ENCODE data around the gene DNAJC18.
"Not testable (repeated sequence)": the region's sequence is repeated elsewhere in the genome, so short reads cannot be mapped to it uniquely, and the experiment has no call there.

Gene DNAJC18

DNA sequence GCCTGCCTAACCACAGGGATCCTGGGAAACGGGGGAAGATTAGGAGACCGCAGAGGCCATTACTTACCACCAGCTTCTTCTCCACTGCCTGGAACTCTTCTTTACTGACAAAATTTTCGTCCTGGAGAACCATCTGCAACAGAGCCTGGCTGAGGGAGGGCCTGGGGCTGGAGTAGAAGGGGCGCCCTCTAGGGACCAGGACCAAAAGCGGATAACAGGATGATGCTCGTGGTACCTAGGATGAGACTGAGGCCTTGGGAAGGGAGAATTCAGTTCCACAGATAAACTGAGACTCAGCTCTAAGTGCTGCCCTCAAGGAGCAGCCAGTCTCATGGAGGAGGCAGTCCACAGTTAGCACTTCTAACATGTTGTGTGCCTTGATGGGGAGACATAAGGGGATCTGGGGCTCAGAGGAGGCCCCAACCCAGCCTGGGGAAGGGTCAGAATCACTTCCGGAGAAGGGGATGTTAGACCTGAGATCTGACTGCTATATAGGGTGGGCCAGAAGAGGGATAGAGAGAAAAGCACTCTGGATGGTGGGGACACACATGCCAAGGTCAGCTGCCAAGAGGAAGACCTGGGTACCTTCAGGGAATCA is 36.7 kb downstream of the DNAJC18 start:
- DNase-seq, result no peak

DNA sequence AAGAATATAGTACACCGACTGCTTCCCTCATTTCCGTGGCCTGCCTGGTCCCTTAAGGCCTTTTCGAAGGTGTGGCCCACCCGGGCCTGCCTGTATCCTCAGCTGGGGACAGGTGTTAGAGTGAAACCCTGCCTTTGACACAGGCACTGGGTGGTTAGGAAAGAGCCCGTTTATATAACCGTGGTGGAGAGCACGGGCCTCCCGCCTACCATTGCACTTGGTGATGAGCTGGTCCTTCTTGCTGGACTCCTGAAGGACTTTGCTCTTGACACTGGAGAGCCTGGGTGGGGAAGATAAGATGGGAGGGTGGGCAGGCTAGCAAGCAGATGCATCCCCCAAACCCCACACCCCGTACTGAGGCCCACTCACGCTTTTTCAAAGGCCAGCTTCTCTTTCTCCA is 37.8 kb downstream of the DNAJC18 start:
- no peak for DNase-seq

DNA sequence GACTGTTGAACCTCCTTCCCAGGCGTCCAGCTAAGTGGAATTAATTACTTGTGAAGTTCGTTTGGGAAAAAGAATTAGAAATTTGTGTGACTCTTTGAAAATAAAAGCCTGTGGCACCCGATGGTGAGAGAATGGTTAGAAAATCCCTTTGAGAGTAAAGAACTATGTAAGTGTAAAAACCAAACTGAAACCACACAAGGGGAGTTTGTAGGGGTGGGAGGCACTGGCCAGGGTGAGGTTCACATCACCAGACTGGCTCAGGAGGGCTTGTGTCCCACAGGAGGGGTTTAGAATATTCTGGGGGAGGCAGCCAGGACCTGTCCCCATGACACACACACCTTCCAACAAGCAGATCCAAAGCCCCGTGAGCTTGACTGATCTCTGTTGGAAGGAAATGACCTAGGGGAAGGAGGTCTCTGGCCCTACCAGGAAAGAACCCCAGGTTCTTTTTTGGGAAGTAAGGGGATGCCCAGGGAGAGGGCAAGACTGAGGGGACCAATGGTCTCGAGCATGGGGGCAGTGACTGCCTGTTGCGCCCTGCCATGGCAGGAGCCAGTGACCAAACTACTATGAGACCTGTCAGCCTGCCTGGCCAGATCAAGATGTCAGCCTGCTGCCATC is 39.7 kb downstream of the DNAJC18 start:
- no peak for DNase-seq

DNA sequence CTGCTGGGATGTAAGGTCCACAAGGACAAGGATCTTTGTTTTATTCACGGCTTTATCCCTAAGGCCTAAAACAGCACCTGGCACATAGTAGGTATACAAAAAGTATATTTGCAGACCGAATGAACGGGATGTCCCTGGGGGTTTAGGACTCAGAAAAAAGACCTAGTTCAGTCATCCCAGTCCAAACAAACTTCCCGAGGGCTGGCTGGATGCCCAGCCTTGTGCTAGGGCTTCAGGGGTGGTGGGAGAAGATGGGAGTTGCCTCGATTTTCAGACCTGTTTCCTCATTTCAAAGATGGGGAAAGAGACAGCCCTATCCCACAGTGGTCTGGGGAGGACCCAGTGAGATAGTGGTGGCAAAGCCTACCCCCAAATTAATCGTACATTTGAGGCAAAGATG is 41.4 kb downstream of the DNAJC18 start:
- no peak for DNase-seq

DNA sequence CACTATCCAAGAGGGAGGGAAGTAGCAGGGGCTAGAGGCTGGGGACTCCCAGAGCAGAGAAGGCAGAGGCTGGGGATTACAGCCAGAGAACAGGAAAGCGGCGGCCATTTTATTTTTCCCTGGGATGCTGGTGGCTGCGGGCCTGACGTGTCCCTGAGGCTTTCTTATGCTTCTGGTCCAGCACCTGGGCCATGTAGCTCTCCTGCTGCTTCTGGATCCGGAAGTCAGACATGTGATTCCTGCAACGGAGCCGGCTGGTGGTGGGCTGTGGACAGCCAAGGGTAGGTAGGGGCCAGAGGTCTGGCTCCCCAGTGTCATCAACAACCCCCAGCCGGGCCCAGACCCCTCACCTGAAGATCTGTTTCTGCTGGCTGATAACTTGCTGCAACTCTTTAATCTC is 42.6 kb downstream of the DNAJC18 start:
- DNase-seq, result no peak

DNA sequence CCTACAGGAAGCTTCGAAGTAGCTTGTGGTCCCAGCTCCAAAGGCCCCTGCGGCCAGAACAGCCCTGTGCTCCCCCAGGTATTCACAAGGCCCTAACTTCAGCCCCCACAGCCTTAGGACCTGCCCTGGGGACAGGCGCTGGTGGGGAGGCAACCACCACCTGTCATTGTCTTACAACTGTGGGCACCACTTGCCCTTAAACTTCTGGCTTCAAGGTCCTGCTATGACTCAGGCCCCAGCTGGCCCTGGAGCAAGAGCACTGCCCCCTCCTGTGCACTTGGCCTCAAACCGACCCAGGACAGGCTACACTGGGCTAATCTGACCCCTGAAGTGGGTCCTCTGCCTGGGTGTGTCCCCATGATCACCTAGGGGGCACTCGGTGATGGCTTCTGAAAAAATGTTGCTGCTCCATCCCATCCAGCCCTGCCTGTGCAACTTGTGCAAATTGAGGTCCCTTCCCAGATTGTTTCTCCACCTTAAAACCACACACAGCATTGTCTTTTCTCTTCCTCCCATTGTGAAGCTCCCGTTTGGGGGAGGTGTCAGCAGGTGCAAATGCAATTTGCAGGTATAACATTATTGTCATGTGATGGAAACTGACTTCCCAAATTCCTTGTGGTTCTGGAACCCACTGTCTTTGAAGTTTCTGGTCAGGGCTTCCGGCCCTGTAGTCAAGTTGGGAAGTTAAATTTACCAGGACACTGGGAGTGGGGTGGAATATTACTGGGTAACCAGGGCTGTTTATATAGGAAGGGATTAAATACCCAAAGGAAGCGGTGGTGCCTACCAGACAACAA is 43.3 kb downstream of the DNAJC18 start:
- DNase-seq, result no peak

DNA sequence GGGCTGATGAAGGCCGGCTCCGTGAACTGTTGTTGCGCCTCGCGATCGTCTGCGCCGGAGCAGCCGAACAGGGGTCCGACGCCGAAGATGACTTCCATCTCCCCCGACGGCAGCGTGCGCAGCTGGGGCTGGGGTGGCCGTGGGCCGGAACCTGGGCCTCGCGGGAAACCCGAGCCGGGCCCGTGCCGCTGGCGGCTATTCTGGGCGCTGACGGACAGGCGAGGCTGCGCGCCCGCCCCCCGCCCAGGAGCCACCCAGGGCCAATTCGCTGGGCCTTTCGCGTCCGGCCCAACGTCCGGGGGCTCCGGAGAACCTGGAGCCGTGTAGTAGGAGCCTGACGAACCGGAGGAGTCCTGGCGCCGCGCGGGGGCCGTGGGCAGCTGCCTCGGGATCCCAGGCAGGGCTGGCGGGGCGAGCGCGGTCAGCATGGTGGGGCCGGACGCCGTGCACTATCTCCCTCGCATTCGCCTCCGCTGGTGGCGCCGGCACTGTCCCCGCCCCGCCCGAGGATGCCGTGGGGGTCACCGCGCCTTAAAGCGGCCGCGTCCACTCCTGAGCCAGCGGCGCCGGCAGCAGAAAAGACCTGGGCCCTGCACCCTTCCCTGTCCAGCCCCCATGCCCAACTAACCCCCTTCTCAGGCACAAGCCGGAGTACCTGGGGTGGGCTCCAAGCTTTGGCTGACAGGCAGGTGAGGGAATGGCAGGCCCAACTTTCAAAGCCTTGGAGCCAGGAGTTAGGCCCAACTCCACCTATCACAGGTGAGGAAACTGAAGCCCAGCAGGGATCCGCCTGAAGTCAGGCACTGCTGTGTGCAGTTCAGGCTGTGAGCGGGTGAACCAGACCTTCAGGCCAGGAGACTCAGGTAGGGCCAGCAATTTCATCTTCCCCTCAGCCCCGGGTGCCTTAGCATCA is 44.4 kb downstream of the DNAJC18 start, which contains the start of gene PROB1:
TSS of gene PROB1 (minus strand) at position 451 of the 913 bp plus-strand sequence. CDS start at position 428, 23 bp downstream.
- DNase-seq, result no peak

DNA sequence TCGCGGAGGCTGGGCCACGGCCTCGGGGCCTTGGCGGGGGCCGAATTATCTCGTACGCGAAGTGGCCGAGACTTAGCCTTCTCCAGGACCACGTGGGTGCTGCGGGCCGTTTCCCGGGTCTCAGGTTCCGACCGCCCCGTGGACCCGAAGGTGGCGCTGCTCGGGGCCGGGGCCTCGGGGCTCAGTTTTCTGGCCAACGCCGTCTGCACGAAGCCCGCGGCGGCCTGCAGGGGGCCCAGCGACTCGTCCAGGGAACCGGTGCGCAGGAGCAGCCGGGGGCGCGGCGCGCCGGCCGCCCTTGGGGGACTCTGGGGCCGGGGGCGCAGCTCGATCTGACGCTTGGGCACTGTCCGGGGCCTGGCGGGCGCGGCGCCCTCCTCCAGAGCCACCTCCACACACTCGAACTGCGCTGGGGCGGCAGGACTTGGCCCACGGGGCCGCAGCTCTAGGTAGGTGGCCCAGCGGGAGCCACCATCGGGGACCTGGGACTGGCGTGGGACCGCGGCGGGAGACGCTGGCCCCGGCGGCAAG is 45.1 kb downstream of the DNAJC18 start:
- peak; percentile 29 to 55 (median 31) for DNase-seq

DNA sequence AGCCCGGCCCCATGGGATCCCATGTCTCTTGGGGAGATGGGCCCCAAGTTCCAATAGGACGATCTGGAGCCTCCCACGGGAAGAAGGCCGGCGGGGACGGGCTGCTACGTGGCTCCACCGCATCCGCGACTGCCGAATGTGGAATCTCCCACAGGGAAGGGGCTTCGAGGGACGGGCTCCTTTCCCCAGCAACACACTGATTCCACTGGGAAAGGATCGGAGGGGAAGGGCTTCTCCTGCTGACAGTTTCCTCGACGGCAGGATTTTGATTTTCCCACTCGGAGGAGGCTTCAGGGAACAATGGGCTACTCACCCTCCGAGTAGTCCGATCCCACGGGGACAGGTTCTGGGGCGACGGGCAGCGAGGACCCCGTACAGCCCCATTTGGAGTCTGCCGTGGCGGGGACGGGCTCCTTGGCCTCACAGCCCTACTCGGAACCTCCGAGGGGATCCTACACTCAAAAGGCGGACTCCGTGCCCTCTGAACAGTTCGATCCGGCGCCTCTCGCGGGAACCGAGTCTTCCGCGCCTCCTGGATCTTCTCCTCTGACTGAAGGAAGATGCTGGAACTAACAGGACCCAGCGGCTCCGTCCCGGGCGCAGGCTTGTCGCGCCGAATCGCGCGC is 45.7 kb downstream of the DNAJC18 start:
- peak; percentile 31 to 55 (median 37) for DNase-seq

DNA sequence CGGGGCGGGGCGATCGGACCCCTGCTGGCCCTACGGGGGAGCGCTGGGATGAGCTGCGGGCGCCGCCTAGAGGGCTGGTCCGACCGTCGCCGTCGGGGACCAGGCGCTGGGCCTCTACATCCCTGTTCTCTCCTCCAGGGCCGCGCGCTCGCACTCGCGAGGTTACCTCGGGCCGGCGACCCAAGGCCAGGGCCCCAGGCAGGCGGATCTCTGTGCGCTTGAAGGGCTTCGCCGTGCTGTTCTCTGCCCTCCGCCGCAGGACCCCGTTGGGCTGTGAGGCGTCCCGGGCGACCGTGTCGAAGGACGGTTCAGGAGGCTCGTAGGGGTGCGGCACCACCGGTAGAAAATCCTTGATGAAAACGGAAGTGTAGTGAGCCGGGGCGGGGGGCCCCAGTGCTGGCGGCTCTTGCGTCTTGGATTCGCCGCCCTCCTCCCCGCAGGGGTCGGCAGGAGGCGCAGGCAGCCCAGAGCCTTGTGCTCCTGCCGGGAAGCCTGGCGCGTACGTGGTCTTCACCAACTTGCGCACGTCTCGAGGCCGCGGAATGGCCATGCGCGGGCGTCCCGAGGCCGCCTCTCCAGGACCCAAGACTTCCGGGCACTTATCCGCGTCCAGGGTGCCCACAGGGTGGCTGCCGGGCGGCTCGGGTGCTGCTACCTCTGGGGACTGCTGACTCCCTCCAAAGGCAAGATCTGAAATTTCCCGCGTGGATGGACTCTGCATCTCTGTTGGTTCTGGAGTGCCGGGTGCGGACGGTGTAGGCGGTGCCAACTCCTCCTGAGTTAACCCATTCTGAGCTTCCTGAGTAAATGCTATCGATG is 46.4 kb downstream of the DNAJC18 start:
- peak; percentile 49 to 69 (median 65) for DNase-seq

DNA sequence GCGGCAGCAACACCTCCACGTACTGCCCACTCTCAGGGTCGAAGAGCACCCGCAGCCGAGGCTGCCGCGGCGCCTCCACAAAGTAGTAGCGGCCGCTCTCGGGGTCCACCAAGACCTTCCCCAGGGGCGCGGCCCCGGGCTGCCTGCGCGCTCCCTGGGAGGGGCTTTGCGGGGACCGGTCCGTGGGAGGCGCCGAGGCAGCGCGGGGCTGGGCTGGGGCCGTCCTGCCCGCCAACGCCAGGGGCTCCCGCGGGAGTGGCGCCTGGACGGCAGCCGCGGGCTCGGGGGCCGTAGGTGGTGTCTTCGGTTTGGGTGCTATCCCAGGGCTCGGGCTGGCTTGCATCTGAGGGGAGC is 47.0 kb downstream of the DNAJC18 start:
- DNase-seq, result no peak

DNA sequence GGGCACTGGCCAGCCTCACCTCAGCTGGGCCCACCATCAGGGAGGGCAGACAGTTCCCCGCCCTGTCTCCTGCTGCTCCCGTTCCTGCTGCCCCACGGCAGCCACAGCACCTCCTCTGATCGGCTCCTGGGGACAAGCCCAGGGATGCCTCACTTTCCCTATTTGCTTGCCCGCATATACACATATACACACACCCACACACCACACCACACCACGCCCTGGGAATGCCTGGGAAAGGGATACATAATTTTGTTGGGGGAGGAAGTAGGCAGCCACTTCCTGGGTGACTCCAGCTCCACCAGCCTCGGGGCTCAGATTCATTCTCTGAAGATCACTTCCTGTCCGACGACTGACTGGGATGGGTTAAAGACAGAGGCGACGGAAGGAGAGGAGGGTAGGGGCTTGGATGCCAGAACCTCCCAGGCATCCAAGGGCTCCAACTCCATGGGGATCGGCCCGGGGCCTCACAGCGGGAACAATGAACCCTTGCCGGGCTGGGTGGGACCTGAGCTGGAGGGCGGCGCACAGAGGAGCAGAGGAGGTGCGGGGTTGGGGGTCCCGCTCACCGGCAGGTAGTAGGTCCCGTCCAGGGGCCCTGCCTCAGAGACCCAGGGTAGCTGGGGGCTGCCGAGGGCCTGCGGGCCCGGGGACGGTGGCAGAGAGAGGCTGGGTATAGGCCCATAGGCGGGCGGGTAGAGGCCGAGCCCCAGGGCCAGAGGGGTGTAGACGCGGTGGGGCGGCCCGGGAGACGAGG is 47.6 kb downstream of the DNAJC18 start:
- DNase-seq, result no peak

DNA sequence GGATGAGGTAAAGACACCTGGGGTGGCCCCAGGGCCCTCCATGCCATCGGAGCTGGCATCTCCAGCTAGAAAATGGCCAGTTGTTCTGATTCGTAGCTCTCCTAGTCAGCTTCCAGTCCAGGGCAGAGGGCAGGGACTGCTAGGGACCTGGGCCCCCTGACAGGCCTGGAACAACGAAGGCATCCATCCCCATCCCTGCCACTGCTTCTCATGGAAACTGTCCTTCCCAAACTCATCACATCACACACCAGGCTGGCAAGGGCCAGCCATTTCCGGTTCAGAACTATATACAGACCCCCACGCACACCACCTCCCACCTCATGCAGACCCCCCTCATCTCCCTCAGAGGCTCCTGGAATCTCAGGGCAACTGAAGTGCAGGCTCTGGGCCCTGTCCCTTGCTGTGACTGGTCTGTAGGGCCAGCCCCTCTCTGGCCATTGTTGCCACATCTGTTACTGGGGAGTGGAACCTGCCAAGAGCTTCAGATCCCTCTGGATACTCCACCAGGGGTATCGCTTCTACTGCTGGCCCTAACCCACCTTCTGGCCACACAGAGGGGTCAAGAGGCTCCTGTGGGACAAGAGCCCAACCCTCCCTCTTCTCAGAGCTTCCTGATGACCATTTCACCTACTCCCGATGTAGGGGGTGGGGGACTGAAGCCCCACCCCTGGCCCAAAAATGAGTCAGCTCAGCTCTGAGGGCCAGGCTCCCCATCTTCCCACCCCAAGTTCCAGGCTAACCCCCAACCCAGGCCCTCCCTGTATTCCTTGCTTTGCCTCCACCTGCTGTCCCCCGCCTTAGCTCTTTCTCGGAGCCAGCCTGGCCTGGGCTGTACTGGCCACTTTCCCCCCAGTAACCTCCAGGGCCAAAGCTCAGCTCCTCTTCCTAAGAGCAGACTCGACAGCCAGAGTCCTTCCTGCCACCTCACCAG is 48.4 kb downstream of the DNAJC18 start:
- DNase-seq, result no peak

DNA sequence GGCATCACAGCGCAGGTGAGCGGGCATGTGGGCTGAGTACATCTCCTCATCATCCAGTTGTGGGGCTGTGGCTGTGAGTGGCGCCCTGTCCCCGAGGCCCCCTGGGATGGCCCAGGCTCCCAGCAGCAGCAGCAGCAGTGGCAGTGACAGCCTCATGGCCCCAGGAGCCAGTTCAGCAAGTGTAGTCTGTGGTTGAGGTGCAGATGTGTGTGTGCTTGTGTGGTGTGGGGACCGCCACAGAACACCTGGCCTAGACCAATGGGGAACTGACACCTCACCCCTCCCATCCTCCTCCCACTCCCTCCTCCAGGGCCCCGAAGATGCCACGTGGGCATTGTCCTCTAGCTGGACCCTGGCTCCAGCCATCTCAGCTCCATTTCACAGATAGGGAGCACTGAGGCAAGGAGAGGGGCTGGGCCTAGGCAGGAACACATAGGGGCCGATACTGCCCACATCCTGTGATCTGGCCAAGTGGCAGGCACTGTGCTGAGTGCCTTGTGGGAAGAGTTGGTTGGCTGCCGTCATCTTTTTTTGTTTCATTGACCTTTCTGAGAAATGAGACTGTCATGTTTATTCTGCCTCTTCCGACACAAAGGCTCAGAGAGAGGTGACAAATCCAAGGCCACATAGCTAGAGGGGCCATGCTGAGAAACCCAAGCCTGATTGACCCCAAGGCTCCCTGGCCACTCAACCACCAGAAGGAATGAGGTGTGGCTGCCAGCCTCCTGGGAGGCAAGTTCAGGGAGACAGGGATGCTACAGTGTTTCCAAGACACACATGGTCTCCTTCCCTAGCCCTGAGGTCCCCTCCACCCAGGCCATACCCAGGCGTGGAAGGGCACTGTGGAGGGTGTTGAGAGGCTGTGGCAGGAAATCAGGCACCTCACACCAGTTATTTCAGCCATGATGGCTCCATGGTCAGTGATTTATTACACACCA is 49.4 kb downstream of the DNAJC18 start, which contains the start of gene MZB1:
TSS of gene MZB1 (minus strand) at position 213 of the 938 bp plus-strand sequence. CDS start at position 156, 57 bp downstream.
- no peak for DNase-seq

DNA sequence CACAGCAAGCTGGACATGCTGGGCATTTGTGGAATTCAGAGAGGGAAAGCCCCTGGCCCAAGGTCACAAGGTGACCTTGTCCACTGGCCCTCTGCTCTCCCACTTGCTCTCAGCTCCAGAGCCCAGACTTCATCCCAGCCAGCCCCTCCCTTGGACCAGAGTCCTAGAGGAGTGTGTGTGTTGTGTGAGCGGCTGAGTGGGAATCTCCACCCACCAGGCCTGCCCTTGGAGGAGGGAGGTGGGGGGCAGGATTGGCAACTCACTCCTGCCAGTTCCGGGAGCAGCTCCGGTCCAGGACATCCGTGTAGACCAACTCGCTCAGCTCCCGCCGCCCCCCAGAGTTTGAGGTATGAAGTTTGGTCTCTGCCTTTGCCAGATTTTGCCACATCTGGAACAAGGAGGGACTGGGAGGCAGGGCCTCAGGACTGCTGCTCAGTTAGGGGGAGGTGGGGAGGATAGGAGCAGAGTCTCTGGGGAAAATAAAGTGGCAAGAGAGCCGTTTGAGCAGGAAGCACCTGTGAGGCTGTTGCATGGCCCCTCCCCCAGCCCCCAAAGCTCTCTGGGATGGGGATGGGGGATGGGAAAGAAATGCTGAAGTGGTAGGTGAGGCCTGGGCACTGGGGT is 51.0 kb downstream of the DNAJC18 start:
- peak; percentile 25 to 48 (median 28) for DNase-seq

DNA sequence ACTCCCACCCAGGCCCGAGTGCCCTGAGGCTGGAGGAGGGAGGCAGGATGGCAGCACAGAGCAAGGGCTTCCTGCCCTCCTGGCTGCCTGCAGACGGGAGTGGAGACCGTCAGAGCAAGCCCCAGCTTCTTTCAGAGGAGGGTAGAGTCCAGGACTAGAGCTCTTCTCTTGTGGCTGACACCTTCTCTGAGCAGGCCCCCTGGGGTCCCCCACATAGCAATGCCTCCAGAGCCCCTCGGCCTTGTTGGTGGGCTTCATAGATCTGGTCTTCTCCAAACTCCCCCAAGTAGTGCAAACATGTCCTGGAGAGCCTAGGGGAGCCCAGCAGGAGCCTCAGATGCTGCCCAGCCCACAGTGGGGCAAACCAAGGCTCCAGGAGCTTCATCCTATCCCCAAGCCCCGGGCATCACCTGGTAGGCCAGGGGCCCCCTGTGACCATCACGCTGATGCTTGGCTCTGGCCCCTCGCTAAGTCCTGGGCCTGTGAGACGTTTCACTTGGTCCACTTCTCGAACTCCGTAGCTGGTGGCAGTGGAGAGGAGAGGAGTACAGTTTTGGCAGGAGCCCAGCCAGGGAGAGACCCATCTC is 51.6 kb downstream of the DNAJC18 start:
- DNase-seq, result no peak

DNA sequence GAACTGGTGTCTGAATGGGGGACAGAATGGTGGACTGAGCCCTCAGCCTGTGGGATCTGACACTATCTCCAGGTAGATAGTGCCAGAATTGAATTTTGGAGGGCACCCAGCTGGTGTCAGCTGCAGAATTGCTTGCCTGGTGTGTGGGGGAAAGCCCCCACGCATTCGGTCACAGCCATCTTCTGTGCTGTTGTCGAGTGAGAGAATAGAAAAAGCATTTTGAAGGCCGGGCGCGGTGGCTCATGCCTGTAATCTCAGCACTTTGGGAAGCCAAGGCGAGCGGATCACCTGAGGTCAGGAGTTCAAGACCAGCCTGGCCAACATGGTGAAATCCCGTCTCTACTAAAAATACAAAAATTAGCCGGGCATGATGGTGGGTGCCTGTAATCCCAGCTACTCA is 52.4 kb downstream of the DNAJC18 start:
- not testable (repeated sequence) for DNase-seq
